IPS-18a (cell line): ENCODE data around the gene CHD2.

Experiments used
- H3K27ac ChIP-seq: one replicate; pipeline ENCODE4 v1.5.1; 2013; ENCODE audit warnings: low read length
- H3K27me3 ChIP-seq: one replicate; pipeline ENCODE4 v1.6.1; 2013; ENCODE audit warnings: mild to moderate bottlenecking, low read length; ENCODE audit not compliant: control insufficient read depth, insufficient read depth
- H3K36me3 ChIP-seq: one replicate; pipeline ENCODE4 v1.6.1; 2013; ENCODE audit warnings: low read depth, low read length; ENCODE audit not compliant: control insufficient read depth
- H3K4me1 ChIP-seq: one replicate; pipeline ENCODE4 v1.6.1; 2013; ENCODE audit warnings: low read depth, low read length; ENCODE audit not compliant: control insufficient read depth
- H3K4me3 ChIP-seq: one replicate; pipeline ENCODE4 v1.5.1; 2013; ENCODE audit warnings: low read length
- H3K9ac ChIP-seq: one replicate; pipeline ENCODE4 v1.6.1; 2013; ENCODE audit warnings: mild to moderate bottlenecking, low read length, moderate library complexity
- H3K9me3 ChIP-seq: one replicate; pipeline ENCODE4 v1.6.1; 2013; ENCODE audit warnings: low read depth, low read length; ENCODE audit not compliant: control insufficient read depth

The CHD2 gene

GRCh38 chr15:92886042-92886537 is 14.0 kb upstream of the CHD2 start:
- Histone ChIP-seq H3K27me3 (no peaks in the 10 kb centered on the region), H3K9ac (peak overlapping the region; percentile 98), H3K9me3 (no peaks in the 10 kb centered on the region), H3K4me1 (peaks cover 21% of the 10 kb centered on the region), H3K4me3 (peak overlapping the region; percentile 99), H3K36me3 (peaks cover 52% of the 10 kb centered on the region), H3K27ac (no peak overlapping the region)

- Histone ChIP-seq H3K36me3 (peaks cover 60% of the 10 kb centered on the region), H3K27me3 (no peaks in the 10 kb centered on the region), H3K4me1 (peaks cover 14% of the 10 kb centered on the region), H3K4me3 (peak overlapping the region; percentile 99), H3K9me3 (no peaks in the 10 kb centered on the region), H3K27ac (no peak overlapping the region), H3K9ac (peak overlapping the region; percentile 98)
Measured at GRCh38 chr15:92886815-92887214, 13.3 kb upstream of the CHD2 start.

- Histone ChIP-seq H3K27me3 (no peaks in the 10 kb centered on the region), H3K9me3 (no peaks in the 10 kb centered on the region), H3K4me1 (peaks cover 10% of the 10 kb centered on the region), H3K27ac (no peak overlapping the region), H3K36me3 (peaks cover 70% of the 10 kb centered on the region), H3K4me3 (no peak overlapping the region), H3K9ac (no peak overlapping the region)
Measured at GRCh38 chr15:92887869-92888268, 12.3 kb upstream of the CHD2 start.

- Histone ChIP-seq H3K27me3 (no peaks in the 10 kb centered on the region), H3K36me3 (peaks cover 87% of the 10 kb centered on the region), H3K9me3 (no peaks in the 10 kb centered on the region), H3K4me1 (peaks cover 10% of the 10 kb centered on the region), H3K9ac (no peak overlapping the region), H3K4me3 (no peak overlapping the region), H3K27ac (peak overlapping the region; percentile 31)
Measured at GRCh38 chr15:92889390-92890107, 10.6 kb upstream of the CHD2 start.

- H3K9ac ChIP-seq = no peak overlapping the region
- H3K36me3 ChIP-seq = peaks cover 90% of the 10 kb centered on the region
- H3K9me3 ChIP-seq = no peaks in the 10 kb centered on the region
- no peak overlapping the region for H3K4me3 ChIP-seq
- H3K4me1 ChIP-seq = no peaks in the 10 kb centered on the region
- no peaks in the 10 kb centered on the region for H3K27me3 ChIP-seq
- H3K27ac ChIP-seq = no peak overlapping the region
Measured at GRCh38 chr15:92891533-92892200, 8.5 kb upstream of the CHD2 start.

- Histone ChIP-seq H3K4me3 (no peak overlapping the region), H3K27me3 (no peaks in the 10 kb centered on the region), H3K4me1 (no peaks in the 10 kb centered on the region), H3K27ac (no peak overlapping the region), H3K36me3 (peaks cover 85% of the 10 kb centered on the region), H3K9ac (no peak overlapping the region), H3K9me3 (no peaks in the 10 kb centered on the region)
Measured at GRCh38 chr15:92892201-92892555, 7.9 kb upstream of the CHD2 start.

GRCh38 chr15:92893200-92893599 is 6.9 kb upstream of the CHD2 start:
- no peaks in the 10 kb centered on the region for H3K4me1 ChIP-seq

GRCh38 chr15:92896561-92896960 is 3.6 kb upstream of the CHD2 start:
- H3K27ac ChIP-seq = no peak overlapping the region

More at GRCh38 chr15:92893200-92893599, 6.9 kb upstream of the CHD2 start:
- peaks cover 85% of the 10 kb centered on the region for H3K36me3 ChIP-seq
- H3K27ac ChIP-seq = no peak overlapping the region
- H3K27me3 ChIP-seq = no peaks in the 10 kb centered on the region
- H3K9me3 ChIP-seq = no peaks in the 10 kb centered on the region
- H3K4me3 ChIP-seq = no peak overlapping the region
- H3K9ac ChIP-seq = no peak overlapping the region

GRCh38 chr15:92897620-92898019 is 2.5 kb upstream of the CHD2 start:
- no peak overlapping the region for H3K9ac ChIP-seq
- peaks cover 3% of the 10 kb centered on the region for H3K4me1 ChIP-seq
- no peaks in the 10 kb centered on the region for H3K9me3 ChIP-seq
- peaks cover 54% of the 10 kb centered on the region for H3K36me3 ChIP-seq
- no peaks in the 10 kb centered on the region for H3K27me3 ChIP-seq
- H3K4me3 ChIP-seq = no peak overlapping the region
- no peak overlapping the region for H3K27ac ChIP-seq

More at GRCh38 chr15:92896561-92896960, 3.6 kb upstream of the CHD2 start:
- no peak overlapping the region for H3K9ac ChIP-seq
- H3K9me3 ChIP-seq = no peaks in the 10 kb centered on the region
- H3K4me1 ChIP-seq = no peaks in the 10 kb centered on the region
- H3K27me3 ChIP-seq = no peaks in the 10 kb centered on the region
- H3K4me3 ChIP-seq = no peak overlapping the region
- H3K36me3 ChIP-seq = peaks cover 60% of the 10 kb centered on the region

- no peak overlapping the region for H3K4me3 ChIP-seq
Measured at GRCh38 chr15:92898988-92899582, 1.0 kb upstream of the CHD2 start.

GRCh38 chr15:92899601-92899947 is 550 bp upstream of the CHD2 start:
- Histone ChIP-seq H3K4me1 (peaks cover 16% of the 10 kb centered on the region), H3K27ac (peak overlapping the region; percentile 1), H3K36me3 (peaks cover 34% of the 10 kb centered on the region), H3K9ac (no peak overlapping the region), H3K9me3 (no peaks in the 10 kb centered on the region), H3K27me3 (no peaks in the 10 kb centered on the region), H3K4me3 (peak overlapping the region; percentile 92)

More at GRCh38 chr15:92898988-92899582, 1.0 kb upstream of the CHD2 start:
- H3K27ac ChIP-seq = no peak overlapping the region
- peaks cover 39% of the 10 kb centered on the region for H3K36me3 ChIP-seq
- H3K9me3 ChIP-seq = no peaks in the 10 kb centered on the region
- peaks cover 16% of the 10 kb centered on the region for H3K4me1 ChIP-seq
- H3K27me3 ChIP-seq = no peaks in the 10 kb centered on the region
- H3K9ac ChIP-seq = no peak overlapping the region
